ENCODE measurements around the gene TARS2.

- TF ChIP-seq CTCF (IDR thresholded peaks at IDR 0.05; ENCODE audit: low read length) (peak; percentile 32), EZH2phosphoT487 (IDR thresholded peaks at IDR 0.05; ENCODE audit: low read length) (no peak), EZH2 (optimal IDR thresholded peaks at IDR 0.05; ENCODE audit: low read depth, low read length) (no peak)
Observed at GRCh38 chr1:150484861-150485260, 2.4 kb upstream of the TARS2 start.
